K562 (cell line): Measurements from ENCODE around the gene TJP2. TPM values are rescaled to one million over a fixed set of nuclear protein-coding genes. Genes with fewer than 3 reads are reported as not detected.

ENCODE experiments used
- CXXC5 ChIP-seq: fragments of 250-450 bp; sonication (Bioruptor Pico); IDR thresholded peaks from 2 replicates; pipeline ENCODE4 v1.8.0; 2022; ENCODE audit warnings: inconsistent platforms, mild to moderate bottlenecking, moderate library complexity
- FOXM1 ChIP-seq, 2 experiments: fragments of 450-650 bp in 1 of 2; sonication (generic) in 1 of 2; formaldehyde crosslinking in 1 of 2; IDR thresholded peaks; 2 replicates each; pipeline versions ENCODE4 v1.6.1 to v1.9.0; 2017 to 2022; ENCODE audit warnings: low read depth in 2 of 2, mild to moderate bottlenecking in 2 of 2, missing genetic modification reagents in 1 of 2, moderate library complexity in 1 of 2
- KAT2B ChIP-seq: IDR thresholded peaks from one replicate; pipeline ENCODE4 v1.6.1; 2012; ENCODE audit warnings: low read depth, mild to moderate bottlenecking, control low read depth, inconsistent platforms, low read length, moderate library complexity
- KHSRP ChIP-seq: fragments of 450-650 bp; IDR thresholded peaks from 2 replicates; pipeline ENCODE4 v1.6.1; 2017
- LEF1 ChIP-seq: fragments of 450-650 bp; IDR thresholded peaks from 2 replicates; pipeline ENCODE4 v1.6.1; 2016; ENCODE audit warnings: mild to moderate bottlenecking
- NFIC ChIP-seq: fragments of 450-650 bp; IDR thresholded peaks from 2 replicates; pipeline ENCODE4 v1.6.1; 2017; ENCODE audit warnings: mild to moderate bottlenecking, inconsistent platforms
- RB1 ChIP-seq: fragments of 450-650 bp; IDR thresholded peaks from 2 replicates; pipeline ENCODE4 v1.6.1; 2017; ENCODE audit warnings: low read depth, mild to moderate bottlenecking
- SP2 ChIP-seq: IDR thresholded peaks from 2 replicates; pipeline ENCODE4 v1.6.1; 2011; ENCODE audit warnings: mild to moderate bottlenecking, low read depth, low read length, moderate library complexity; ENCODE audit not compliant: poor library complexity, severe bottlenecking; ENCODE audit errors: extremely low read depth
- ZC3H11A ChIP-seq: IDR thresholded peaks from 2 replicates; pipeline ENCODE4 v1.6.1; 2012; ENCODE audit warnings: low read depth, low read length, improper control_type of control experiment
- ZNF146 ChIP-seq: IDR thresholded peaks from one replicate; pipeline ENCODE4 v1.6.1; 2018; ENCODE audit warnings: missing compliant biosample characterization; ENCODE audit not compliant: unreplicated experiment
- ZNF408 ChIP-seq: fragments of 250-450 bp; sonication (Bioruptor Pico); IDR thresholded peaks from 2 replicates; pipeline ENCODE4 v1.4.0; 2020; ENCODE audit warnings: low read depth, mild to moderate bottlenecking, moderate library complexity
- ZZZ3 ChIP-seq: fragments of 450-650 bp; IDR thresholded peaks from 2 replicates; pipeline ENCODE4 v1.6.1; 2016; ENCODE audit warnings: antibody characterized with exemption, mild to moderate bottlenecking, moderate library complexity
- polyA plus RNA-seq, 8 experiments: library from polyadenylated mRNA; depleted of rRNA in 4 of 8; stranded (reverse) in 5 of 8; unstranded in 3 of 8; fragments of >200 nt; fragmentation: Nextera tagmentation in 2 of 8; fragmentation: Illumina TruSeq in 1 of 8; extraction: Ambion mirVana in 2 of 8; extraction: Trizol in 1 of 8; gene quantifications; 2 replicates each; pipeline versions ENCODE4 v1.2.1 to v1.2.3, GENCODE V29; 2011 to 2014; ENCODE audit warnings: inconsistent platforms in 1 of 8, missing spikeins in 1 of 8
- total RNA-seq, 7 experiments: library from RNA; depleted of rRNA in 6 of 7; stranded (reverse); fragments of >200 nt in 6 of 7; fragmentation: Illumina TruSeq in 2 of 7; extraction: Trizol in 2 of 7; gene quantifications; 2 replicates each; pipeline versions ENCODE4 v1.2.1 to v1.2.3, GENCODE V29; 2011 to 2021; ENCODE audit warnings: low replicate concordance in 1 of 7
- TF ChIP-seq, protein P1 (sequence below): sonication (generic); formaldehyde crosslinking; IDR thresholded peaks from 2 replicates; pipeline ENCODE4 v1.8.0; 2023; ENCODE audit warnings: mild to moderate bottlenecking, missing genetic modification reagents
- TF ChIP-seq, protein P2 (sequence below): IDR thresholded peaks from 3 replicates; pipeline ENCODE4 v1.6.1; 2011; ENCODE audit warnings: borderline replicate concordance, mild to moderate bottlenecking; ENCODE audit not compliant: insufficient read length, insufficient read depth
- TF ChIP-seq, protein P3 (sequence below), 3 experiments: fragments of 200-800 bp in 1 of 3; fragments of 250-450 bp in 1 of 3; fragments of 450-650 bp in 1 of 3; sonication (Bioruptor Pico) in 1 of 3; sonication (Bioruptor generic) in 1 of 3; formaldehyde crosslinking in 1 of 3; IDR thresholded peaks; 2 replicates each; pipeline versions ENCODE4 v1.6.1 to v1.8.0; 2016 to 2022; ENCODE audit warnings: mild to moderate bottlenecking in 2 of 3, missing genetic modification characterization in 2 of 3, missing compliant biosample characterization in 1 of 3, moderate library complexity in 1 of 3
- TF ChIP-seq, protein P4 (sequence below): sonication (generic); formaldehyde crosslinking; IDR thresholded peaks from 2 replicates; pipeline ENCODE4 v1.8.1; 2023; ENCODE audit warnings: mild to moderate bottlenecking, missing genetic modification reagents
- TF ChIP-seq, protein P5 (sequence below): fragments of 450-650 bp; formaldehyde crosslinking; IDR thresholded peaks from 2 replicates; pipeline ENCODE4 v1.4.0; 2020; ENCODE audit warnings: mild to moderate bottlenecking, moderate library complexity

The TJP2 gene
- total and polyA plus RNA-seq, 9 of the 15 experiments (the other 6 are each of a cell fraction or from before 2014, with no cell fraction given) = 4.0 to 24.1 (median 16.8) TPM

DNA sequence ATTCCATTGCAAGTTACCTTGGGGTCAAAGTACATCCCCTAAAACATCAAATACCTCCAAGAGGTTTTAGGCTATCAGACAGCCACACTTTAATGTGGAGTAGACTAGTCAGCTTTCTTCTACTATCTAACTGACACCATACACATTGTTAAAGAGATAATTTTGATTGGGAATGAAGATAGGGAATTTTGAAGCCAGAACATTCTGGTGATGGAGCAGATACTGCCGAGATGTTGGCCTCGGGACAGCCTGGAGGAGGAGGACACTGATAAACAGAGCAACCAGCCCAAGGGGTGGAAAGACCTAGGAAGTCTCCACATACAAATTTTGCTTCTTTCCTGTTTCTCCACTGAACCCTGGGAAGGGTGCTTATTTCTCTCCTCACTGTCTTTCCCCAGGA lies 14.9 kb downstream of the TJP2 start (continued):
- TF ChIP-seq, protein P1, sequence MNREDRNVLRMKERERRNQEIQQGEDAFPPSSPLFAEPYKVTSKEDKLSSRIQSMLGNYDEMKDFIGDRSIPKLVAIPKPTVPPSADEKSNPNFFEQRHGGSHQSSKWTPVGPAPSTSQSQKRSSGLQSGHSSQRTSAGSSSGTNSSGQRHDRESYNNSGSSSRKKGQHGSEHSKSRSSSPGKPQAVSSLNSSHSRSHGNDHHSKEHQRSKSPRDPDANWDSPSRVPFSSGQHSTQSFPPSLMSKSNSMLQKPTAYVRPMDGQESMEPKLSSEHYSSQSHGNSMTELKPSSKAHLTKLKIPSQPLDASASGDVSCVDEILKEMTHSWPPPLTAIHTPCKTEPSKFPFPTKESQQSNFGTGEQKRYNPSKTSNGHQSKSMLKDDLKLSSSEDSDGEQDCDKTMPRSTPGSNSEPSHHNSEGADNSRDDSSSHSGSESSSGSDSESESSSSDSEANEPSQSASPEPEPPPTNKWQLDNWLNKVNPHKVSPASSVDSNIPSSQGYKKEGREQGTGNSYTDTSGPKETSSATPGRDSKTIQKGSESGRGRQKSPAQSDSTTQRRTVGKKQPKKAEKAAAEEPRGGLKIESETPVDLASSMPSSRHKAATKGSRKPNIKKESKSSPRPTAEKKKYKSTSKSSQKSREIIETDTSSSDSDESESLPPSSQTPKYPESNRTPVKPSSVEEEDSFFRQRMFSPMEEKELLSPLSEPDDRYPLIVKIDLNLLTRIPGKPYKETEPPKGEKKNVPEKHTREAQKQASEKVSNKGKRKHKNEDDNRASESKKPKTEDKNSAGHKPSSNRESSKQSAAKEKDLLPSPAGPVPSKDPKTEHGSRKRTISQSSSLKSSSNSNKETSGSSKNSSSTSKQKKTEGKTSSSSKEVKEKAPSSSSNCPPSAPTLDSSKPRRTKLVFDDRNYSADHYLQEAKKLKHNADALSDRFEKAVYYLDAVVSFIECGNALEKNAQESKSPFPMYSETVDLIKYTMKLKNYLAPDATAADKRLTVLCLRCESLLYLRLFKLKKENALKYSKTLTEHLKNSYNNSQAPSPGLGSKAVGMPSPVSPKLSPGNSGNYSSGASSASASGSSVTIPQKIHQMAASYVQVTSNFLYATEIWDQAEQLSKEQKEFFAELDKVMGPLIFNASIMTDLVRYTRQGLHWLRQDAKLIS (CRISPR knock-in tag) = no peak
- TF ChIP-seq, protein P2, sequence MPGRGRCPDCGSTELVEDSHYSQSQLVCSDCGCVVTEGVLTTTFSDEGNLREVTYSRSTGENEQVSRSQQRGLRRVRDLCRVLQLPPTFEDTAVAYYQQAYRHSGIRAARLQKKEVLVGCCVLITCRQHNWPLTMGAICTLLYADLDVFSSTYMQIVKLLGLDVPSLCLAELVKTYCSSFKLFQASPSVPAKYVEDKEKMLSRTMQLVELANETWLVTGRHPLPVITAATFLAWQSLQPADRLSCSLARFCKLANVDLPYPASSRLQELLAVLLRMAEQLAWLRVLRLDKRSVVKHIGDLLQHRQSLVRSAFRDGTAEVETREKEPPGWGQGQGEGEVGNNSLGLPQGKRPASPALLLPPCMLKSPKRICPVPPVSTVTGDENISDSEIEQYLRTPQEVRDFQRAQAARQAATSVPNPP = no peak
- no peak for TF ChIP-seq KHSRP
- TF ChIP-seq SP2 = no peak
- peak; percentile 66 for TF ChIP-seq NFIC
- TF ChIP-seq ZNF408 = no peak
- no peak for TF ChIP-seq ZZZ3
- no peak for TF ChIP-seq ZNF146 (CRISPR knock-in tag)
- TF ChIP-seq, protein P3, sequence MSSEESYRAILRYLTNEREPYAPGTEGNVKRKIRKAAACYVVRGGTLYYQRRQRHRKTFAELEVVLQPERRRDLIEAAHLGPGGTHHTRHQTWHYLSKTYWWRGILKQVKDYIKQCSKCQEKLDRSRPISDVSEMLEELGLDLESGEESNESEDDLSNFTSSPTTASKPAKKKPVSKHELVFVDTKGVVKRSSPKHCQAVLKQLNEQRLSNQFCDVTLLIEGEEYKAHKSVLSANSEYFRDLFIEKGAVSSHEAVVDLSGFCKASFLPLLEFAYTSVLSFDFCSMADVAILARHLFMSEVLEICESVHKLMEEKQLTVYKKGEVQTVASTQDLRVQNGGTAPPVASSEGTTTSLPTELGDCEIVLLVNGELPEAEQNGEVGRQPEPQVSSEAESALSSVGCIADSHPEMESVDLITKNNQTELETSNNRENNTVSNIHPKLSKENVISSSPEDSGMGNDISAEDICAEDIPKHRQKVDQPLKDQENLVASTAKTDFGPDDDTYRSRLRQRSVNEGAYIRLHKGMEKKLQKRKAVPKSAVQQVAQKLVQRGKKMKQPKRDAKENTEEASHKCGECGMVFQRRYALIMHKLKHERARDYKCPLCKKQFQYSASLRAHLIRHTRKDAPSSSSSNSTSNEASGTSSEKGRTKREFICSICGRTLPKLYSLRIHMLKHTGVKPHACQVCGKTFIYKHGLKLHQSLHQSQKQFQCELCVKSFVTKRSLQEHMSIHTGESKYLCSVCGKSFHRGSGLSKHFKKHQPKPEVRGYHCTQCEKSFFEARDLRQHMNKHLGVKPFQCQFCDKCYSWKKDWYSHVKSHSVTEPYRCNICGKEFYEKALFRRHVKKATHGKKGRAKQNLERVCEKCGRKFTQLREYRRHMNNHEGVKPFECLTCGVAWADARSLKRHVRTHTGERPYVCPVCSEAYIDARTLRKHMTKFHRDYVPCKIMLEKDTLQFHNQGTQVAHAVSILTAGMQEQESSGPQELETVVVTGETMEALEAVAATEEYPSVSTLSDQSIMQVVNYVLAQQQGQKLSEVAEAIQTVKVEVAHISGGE (CRISPR knock-in tag; IDR thresholded peaks at IDR 0.05) = no peak
- TF ChIP-seq RB1 = no peak
- TF ChIP-seq, protein P4, sequence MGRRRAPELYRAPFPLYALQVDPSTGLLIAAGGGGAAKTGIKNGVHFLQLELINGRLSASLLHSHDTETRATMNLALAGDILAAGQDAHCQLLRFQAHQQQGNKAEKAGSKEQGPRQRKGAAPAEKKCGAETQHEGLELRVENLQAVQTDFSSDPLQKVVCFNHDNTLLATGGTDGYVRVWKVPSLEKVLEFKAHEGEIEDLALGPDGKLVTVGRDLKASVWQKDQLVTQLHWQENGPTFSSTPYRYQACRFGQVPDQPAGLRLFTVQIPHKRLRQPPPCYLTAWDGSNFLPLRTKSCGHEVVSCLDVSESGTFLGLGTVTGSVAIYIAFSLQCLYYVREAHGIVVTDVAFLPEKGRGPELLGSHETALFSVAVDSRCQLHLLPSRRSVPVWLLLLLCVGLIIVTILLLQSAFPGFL (CRISPR knock-in tag) = no peak
- TF ChIP-seq CXXC5 (CRISPR knock-in tag) = no peak
- TF ChIP-seq, protein P5, sequence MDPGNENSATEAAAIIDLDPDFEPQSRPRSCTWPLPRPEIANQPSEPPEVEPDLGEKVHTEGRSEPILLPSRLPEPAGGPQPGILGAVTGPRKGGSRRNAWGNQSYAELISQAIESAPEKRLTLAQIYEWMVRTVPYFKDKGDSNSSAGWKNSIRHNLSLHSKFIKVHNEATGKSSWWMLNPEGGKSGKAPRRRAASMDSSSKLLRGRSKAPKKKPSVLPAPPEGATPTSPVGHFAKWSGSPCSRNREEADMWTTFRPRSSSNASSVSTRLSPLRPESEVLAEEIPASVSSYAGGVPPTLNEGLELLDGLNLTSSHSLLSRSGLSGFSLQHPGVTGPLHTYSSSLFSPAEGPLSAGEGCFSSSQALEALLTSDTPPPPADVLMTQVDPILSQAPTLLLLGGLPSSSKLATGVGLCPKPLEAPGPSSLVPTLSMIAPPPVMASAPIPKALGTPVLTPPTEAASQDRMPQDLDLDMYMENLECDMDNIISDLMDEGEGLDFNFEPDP (CRISPR knock-in tag) = no peak
- TF ChIP-seq FOXM1 (IDR thresholded peaks at IDR 0.05; ENCODE audit: low read depth) = peak; percentile 87; the same call in 1 of the 2 replicates
- TF ChIP-seq FOXM1 (CRISPR knock-in tag; IDR thresholded peaks at IDR 0.05; ENCODE audit: low read depth) = no peak
- no peak for TF ChIP-seq ZC3H11A
- TF ChIP-seq KAT2B = no peak
- TF ChIP-seq LEF1 = peak; percentile 45; the same call in 1 of the 2 replicates
